Inferior parietal cortex (tissue), 1 donor: ENCODE data around the gene PRIMPOL.

Experiments
- DNase-seq: peaks from one replicate; pipeline ENCODE4 v3.0.0-alpha.2; 2016; ENCODE audit errors: extremely low spot score

PRIMPOL gene

DNA sequence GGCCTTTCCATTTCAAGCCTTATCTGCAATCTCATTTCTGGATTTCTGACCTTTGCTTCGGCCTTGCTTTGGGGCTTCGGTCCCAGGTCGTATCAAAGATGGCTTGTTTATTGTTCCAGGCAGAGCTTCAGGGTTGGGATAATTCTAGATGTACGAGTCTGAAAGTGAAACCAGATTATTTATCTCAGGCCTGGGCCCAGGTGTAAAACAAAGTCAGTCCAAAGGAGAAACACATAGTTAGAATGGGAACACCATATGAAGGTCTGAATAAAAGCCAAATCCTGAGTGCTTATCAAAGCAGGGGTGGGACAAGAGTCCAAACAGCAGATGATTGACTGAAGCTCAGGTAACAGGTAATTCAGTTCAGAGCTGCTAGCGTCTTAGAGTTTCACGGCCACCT is 17.1 kb downstream of the PRIMPOL start:
- no peak for DNase-seq

DNA sequence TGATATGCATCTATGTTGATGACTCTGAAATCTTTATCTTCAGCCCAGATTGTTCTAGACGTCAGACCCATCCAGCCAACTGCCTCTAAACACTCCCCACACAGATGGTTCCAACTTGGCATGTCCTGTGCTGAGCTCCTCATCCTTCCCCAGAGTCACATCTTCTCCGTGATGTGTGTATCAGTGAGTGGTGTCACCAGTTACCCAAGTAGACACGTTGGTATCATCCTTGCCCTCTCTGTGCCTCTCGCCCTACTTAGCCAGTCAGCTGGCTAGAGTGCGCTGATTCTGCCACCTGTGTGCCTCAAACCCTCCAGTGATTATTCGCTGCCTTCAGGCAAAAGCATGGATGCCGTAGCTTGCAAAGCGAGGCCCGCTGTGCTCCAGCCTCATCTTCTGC is 18.6 kb downstream of the PRIMPOL start:
- DNase-seq: no peak

DNA sequence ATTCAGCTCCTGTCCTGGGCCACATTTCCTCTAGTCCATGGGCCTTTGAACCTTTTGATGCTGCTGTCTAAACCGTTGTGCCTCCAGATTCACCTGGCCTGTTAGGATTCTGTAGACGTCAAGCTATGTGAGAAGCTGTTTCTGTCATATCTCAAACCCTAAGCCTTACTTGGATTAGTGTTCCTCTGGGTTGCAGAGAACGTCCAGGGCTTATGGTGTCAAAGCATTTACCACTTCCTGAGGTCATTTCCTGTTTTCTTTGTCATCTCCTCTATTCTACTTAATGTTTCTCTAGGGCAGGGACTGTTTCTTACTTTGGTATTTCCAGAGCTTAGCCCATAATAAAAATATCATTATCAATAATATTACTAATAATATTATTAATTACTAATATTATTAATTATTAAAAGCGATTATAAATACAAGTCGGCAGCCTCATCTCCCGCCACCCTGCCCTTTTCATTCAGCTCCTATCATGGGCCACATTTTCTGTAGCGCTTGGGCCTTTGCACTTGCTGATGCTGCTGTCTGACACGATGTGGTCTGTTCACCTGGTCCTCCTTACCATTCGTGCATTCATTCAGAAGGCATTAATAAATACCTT is 19.1 kb downstream of the PRIMPOL start:
- DNase-seq: no peak

DNA sequence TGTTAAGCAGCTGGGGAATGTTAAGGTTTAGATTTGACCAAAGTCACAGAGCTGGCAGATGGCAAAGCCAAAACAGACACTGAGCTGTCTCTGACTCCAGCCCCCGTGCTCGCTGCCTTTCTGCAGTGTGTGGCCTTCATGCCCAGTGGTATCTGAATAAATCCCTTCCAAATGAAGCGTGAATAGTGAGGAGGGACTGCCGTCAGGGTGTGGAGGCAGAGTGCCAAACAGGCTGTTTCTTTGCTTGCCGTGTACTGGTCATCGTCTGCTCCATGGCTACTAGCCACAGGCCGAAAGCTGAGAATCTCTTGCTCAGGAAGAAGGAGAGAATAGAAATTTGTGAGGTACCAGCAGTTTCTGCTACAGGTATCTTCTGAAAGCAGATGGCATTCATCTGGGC is 19.7 kb downstream of the PRIMPOL start:
- no peak for DNase-seq

DNA sequence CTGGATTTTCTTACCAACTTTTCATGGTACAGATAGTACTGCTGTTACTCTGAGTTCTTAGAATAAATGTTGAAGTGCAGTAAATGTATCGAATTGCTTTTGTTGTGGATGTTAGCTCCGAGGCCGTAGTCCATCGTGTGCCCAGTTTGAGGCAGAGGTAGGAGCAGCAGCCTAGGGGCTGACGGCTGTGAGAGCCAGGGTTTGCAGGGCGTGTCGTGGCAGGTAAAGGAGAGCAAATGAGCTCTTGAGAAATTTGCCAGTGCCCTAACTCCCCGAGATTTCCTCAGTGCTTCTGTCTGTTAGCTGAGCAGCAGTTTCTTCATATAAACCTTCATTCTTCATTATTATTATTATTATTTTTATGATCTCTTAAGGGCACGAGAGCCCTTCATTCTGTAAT is 21.6 kb downstream of the PRIMPOL start:
- DNase-seq: no peak

DNA sequence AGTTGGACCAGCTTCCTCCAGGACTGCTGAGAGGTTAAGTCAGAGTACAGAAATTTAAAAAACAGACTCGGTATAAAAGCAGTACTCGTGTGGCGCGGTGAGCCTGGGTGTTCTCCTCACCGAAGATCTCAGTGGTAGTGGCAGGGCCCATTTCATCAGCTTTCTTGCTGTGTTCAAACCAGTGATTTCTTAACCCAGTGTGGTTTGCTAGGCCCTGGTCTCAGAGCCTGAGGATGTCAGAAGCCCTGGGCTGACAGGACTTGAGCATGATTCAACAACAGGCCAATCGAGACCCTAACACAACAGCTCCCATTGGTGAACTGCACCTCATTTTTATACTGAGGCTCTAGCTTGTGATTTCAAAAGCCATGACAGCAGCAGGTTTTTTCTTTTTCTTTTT is 23.2 kb downstream of the PRIMPOL start:
- no peak for DNase-seq

DNA sequence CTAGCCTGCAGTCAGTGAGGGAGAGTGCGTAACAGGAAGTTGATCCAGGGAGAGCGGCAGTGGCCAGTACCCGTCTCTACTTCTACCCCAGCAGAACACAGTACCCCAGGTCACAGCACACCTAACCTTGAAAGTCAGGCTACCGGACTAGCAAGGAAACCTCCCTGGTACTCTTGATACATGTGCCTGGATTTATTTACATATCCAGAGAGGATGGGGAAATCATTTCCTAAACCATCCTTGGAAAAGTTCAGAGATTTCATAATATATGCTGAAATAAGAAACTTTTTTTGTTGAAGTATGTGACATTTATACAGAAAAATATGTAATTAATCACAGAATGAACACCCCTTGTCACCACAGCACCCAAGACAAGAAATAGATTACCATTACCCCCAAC is 24.5 kb downstream of the PRIMPOL start:
- no peak for DNase-seq

DNA sequence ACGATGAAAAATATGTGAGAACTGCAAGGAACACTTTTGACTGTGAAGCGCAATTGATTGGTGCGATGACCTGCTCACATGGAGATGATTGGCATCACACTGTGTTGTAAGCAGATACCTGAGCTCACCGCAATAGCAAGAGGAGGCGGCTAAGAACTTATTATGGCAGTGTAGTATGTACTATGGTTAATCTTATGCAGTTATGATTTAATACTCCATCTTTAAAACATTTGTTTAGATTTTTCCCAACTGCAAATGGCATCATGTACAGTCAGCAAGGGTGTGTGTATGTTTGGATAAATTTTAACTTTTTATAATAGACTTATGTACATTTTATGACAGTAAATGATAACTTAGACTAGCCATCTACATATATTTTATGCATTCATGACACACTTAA is 25.5 kb downstream of the PRIMPOL start:
- no peak for DNase-seq

DNA sequence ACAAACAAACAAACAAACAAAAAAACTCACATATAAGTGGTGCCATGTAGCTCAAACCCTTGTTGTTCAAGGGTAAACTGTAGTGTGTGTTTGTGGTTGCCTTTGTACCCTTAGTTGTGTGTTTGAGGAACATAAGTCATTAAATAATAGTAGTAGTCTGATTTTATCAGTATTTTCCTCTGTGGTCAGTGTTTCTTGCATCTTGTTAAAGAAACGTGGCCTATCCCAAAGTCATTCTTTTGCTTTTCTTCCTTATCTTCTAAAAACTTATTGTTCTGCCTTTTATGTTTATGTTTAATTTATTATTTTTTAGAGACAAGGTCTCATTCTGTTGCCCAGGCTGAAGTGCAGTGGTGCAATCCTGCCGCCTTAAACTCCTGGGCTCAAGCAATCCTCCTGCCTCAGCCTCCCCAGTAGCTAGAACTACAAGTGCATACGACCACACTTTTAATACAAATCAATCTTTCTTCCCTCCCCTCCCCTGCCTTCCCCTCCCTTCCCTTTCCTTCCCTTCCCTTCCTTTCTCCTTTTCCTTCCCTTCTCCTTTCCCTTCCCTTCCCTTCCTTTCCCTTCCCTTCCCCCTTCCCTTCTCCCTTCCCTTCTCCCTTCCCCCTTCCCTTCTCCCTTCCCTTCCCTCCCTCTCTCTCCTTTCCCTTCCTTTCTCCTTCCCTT is 26.4 kb downstream of the PRIMPOL start:
- DNase-seq: no peak

DNA sequence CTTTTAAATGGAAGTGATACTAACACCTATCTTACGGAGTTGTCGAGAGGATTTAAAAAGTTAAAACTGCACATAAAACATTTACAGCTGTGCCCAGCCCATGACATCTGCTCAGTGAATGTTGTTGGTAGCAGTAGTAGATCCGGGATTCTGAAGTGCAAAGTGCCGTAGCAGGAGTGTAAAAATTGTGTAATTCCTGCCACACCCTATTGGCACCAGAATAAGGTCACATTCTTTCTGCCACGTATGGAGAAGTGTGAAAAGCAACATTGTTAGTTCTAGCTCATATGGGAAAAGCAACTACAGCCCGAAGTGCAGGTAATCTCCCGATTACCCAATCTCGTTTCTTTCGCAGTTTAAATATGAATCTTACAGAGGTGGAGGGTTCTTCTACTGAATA is 31.2 kb downstream of the PRIMPOL start:
- DNase-seq: no peak

DNA sequence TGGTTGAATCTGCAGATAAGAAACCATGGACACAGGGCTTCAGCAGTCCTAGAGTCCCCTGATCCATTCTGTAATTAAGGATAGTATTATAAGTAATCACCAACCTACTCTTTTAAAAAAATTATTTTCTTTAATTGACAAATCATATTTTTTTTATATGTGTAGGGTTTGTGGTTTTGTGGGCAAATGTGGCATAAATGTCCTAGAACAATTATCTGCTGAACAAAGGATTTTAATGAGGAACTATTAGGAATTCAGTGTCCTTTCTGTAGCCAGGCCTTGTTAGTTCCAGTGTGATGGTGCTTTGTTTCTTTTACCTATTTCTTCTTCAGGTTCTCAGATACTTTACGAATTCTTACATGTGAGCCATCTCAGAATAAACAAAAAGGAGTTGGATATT is 32.4 kb downstream of the PRIMPOL start:
- DNase-seq: no peak

DNA sequence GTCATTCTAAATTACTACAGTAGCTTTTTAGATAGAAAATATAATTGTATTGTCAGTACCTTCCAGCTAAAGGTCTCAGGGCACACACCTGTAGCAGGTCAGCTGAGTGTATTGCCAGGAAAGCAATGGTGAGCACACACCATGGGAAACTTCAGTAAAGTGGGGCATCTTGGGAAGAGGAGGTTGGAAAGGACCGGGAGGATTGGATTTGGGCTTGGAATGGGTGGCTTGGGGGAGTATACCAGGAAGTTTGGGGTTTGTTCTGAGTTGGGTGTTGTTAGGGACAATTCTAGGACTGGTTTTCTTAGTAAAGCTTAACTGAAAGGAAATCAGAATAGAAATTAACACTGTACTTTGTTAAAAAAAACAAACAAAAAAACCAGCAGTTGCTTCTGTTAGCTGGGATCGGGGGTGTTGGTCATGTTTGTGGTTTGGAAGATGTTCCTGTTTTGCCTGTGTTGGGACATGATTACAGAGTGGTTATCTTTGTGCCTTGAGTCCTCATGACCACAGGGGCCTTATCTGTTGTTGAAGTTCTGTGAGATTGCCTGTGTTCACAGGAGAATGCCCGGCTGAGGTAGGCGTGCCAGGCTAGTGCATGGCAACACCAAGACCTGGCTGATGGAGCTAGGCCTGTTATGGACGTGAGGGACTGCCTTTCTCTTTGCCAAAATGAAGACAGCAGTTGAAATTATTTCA is 35.1 kb downstream of the PRIMPOL start:
- DNase-seq: peak; percentile 17

DNA sequence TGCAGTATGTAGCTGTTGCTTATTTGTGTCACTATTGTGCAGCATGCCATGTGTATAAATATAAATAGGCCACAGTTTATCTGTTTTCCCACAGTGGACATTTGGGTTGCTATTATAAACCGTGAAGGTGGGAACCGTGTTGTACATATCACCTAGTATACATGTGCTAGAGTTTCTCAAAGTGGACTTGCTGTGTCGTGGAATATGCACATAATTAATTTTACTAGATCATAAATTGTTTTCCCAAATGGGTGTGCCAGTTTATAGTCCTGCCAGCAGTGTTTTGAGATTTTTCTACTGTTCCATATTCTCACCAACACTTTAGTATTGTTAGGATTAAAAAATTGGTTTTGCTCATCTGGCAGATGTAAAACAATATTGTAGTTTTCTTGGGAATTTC is 38.5 kb downstream of the PRIMPOL start:
- no peak for DNase-seq

DNA sequence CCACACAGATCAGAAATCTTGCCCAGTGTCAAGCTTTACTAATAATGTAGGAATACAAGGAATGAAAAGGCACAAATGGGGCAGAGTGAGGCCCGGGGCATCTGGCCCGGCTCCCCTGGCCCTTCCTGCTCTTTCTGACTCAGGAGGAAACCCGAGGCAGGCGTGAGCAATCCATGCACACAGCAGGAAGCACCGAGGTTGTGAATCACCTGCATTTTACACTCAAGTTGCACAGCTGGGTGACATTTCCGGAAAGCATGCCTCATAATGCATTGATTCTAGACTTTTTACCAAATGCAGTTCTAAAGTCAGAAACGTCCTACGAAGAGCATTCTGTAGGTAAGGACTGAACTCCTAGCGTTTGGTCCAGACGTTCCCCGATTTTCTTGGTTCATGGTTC is 38.9 kb downstream of the PRIMPOL start:
- no peak for DNase-seq

DNA sequence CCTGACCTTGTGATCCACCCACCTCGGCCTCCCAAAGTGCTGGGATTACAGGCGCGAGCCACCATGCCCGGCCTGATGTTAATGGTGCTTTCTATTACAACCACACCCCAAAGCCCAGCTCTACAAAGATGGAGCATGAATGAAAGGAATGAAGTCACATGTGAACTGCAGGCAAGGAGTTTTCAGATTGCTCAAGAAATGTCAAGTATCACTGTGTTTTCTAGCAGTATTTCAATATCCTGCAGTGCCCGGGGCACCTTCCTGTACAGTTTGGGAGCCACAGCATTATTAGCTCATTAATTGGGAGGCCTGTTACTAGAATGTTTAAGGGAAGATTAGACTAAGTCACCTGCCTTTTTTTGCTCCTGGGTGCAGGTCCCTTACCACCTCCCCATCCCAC is 40.1 kb downstream of the PRIMPOL start:
- DNase-seq: no peak

DNA sequence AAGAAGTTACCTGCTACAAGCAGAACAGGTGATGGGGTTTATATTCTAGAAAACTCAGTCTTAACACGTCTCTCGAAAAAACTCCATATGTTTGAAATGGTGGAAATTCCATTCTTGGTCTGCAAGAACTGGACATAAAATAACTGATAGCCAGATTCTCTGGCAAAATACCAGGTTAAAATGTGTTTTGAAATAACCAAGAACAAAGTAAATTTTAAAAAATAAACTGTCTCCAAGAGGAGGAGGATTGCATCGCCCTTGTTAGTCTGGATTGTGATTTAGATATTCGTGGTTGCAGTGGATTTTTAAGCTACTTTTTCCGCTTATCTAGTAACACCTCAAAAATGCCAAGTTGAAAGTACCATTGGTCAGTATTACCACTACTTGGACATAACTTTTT is 43.5 kb downstream of the PRIMPOL start:
- no peak for DNase-seq

DNA sequence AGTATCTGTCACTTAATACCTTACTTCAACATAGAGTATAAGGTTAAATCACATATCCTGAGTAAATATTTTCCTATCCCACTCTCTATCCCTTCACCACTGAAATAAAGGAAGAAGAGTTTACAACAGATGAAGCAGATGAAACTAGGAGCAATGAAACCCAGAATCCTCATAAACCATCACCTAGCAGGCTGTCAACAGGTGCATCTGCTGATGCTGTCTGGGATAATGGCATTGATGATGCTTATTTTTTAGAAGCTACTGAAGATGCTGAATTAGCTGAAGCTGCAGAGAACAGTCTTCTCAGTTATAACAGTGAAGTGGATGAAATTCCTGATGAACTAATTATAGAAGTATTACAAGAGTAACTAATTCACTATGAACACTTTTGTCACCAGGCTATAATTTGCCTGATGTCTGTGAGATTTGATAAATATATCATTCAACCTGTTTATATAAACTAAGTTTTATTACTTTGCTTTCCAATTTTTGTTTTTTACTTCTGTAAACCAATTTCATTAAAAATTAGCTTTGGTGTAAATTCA is 44.9 kb downstream of the PRIMPOL start:
- DNase-seq: no peak

DNA sequence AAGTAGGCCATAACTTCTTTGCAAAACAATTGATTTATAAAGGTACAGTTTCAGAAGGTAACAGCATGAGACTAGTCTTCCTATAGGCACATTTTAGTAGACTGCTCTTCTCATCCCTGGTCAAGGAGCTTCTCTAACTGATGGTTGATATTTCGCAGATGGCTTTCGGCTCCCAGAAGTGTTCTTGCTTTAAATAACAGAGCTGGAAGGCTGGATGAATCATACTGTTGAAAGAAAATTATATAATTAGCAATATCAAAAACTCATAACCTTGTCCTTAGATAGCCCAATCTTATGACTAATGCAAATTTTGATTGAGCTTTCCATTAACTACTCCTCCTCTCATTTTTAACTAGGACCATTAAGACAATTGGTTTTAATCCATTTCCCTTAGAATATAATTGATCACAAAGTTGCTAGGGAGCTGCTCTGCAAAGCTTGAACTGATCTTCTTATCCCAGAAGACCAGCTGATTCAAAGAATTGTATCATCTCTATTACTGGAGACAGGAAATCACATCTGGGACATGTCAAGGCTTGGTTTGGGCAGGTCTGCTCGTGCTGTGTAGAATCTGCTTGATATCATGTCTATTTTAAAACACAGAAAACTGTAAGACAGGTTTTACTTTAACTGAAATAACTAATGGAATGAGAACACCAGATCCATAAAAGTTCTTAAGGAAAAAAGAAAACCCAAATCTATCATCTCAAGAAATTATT is 45.8 kb downstream of the PRIMPOL start:
- peak; percentile 15 for DNase-seq

DNA sequence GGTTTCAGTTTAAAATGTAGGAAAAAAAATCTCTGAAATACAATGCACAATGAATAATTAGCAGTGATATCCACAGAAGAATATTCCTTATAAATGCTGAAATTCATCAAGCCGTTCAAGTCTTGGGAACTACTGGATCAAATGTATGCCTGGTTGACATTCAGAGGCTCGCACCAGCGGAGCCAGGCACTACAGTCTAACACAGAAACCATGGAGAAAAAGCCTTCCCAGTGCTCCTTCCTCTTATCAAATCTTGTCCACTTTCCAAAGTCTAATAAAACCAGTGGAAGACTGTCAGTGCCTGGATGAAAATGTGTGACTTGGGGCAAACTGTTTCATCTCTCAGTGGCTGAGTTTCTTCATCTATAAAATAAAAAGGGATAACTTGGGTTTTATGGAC is 48.4 kb downstream of the PRIMPOL start:
- no peak for DNase-seq

DNA sequence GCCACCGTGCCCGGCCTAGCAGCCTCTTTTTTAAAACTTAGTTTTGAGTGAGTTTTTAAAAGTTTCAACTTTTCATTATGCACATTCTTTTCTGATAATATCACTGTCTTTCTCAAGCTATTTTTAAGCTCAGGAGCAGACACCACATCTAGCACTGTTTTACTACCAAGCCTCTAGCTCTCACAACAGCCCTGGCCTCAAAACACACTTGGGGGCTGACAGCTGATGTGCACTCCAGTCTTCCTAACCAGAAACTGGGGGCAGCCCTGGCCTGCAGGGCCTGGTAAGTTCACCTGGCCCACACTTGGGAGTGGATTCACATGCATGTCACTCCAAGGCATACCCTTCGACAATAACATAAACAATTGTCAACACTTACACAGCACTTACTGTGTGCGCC is 50.4 kb downstream of the PRIMPOL start:
- no peak for DNase-seq

DNA sequence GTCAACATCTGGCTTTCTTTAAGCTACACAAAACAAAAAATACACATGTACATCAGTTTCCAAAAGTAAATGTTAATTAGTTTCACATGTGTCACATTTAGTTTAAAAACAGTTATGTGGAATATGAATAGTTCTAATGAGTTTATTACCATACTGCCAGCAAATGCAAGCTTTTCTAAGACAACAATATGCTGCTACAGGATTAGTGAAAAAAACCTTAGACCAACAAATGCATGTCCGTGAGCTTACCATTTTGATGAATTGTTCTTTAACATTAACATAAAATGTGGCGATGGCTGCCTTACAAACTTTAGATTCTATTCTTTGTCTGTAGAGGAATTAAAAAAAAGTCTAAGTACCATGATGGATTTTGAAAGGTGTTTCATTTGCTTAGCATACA is 52.6 kb downstream of the PRIMPOL start:
- no peak for DNase-seq

DNA sequence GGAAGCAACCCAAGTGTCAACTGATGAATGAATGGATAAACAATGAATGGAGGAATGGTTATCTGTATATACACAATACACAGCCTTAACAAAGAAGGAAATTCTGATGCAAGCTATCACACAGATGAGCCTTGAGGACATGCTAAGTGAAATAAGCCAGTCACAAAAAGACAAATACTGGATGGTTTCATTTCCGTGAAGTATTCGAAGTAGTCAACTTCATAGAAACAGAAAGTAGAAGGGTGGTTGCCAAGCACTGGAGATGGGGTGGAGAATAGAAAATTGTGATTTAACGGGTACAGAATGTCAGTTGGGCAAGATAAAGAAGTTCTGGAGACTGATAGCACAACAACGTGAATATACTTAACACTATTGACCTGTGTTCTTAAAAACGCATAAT is 56.2 kb downstream of the PRIMPOL start:
- DNase-seq: no peak

DNA sequence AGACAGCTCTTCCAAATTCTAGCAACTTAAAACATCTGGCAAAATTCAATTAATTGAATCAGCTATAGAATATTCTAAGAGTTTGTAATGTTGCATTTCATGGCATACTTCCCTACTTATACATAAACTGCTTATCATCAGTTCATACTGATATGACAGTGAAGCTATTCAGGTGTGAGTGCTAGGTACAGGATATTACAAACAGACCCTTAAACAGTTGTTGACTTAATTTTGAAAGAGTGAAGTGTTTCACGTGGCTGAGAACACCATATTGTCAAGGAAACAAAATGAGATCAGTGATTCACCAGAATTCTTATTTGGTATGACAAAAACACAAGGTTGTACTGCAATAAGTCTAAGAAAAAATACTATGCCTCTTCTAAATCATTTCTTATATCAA is 56.9 kb downstream of the PRIMPOL start:
- DNase-seq: no peak
